Thyroid gland (tissue), 4 donors: ENCODE results near the gene ACER1. TPM values are rescaled to one million over a fixed set of nuclear protein-coding genes. Genes with fewer than 3 reads are reported as not detected.

Experiments used
- DNase-seq, 2 donors: peaks; one replicate each; pipeline ENCODE4 v3.0.0-alpha.2; 2019
- H3K27ac ChIP-seq, 3 donors: fragments of 200-600 bp; sonication (generic); 1 replicate in 2 of 3; 2 replicates in 1 of 3; pipeline ENCODE4 v1.5.1; 2016 to 2019; ENCODE audit warnings: mild to moderate bottlenecking in 1 of 3, moderate library complexity in 1 of 3
- H3K27me3 ChIP-seq: fragments of 200-600 bp; sonication (generic); one replicate; pipeline ENCODE4 v1.5.1; 2019
- H3K36me3 ChIP-seq, 2 donors: fragments of 200-600 bp; sonication (generic); one replicate each; pipeline ENCODE4 v1.5.1; 2016 to 2019
- H3K4me1 ChIP-seq, 2 donors: fragments of 200-600 bp; sonication (generic); one replicate each; pipeline ENCODE4 v1.5.1; 2017 to 2019
- H3K4me3 ChIP-seq, 3 donors: fragments of 200-600 bp; sonication (generic); replicated peaks in 1 of 3; 1 replicate in 2 of 3; 2 replicates in 1 of 3; pipeline ENCODE4 v1.5.1; 2016; ENCODE audit warnings: mild to moderate bottlenecking in 1 of 3
- H3K9me3 ChIP-seq: fragments of 200-600 bp; sonication (generic); one replicate; pipeline ENCODE4 v1.5.1; 2017
- POLR2A ChIP-seq, 2 donors: fragments of 450-650 bp; IDR thresholded peaks; one replicate each; pipeline ENCODE4 v1.6.1; 2017; ENCODE audit warnings: antibody characterized with exemption in 2 of 2, mild to moderate bottlenecking in 2 of 2, moderate library complexity in 1 of 2
- WGBS, 2 donors: methylation state at CpG; one replicate each; pipeline ENCODE4 v1.1.5; 2017; 5-methylcytosine and 5-hydroxymethylcytosine counted together
- intact Hi-C: fragments of 100-400 bp; cut with DNase I; formaldehyde crosslinking; loops from one replicate; pipeline ENCODE4 v1.15.1; 2023
- total RNA-seq, 4 donors: library from RNA; depleted of rRNA; stranded (reverse); fragments of >200 nt; gene quantifications; one replicate each; pipeline ENCODE4 v1.2.3, GENCODE V29; 2016
- TF ChIP-seq, protein P1 (sequence below), 6 experiments: fragments of 200-600 bp in 3 of 6; fragments of 450-650 bp in 3 of 6; sonication (generic) in 3 of 6; IDR thresholded peaks; one replicate each; pipeline ENCODE4 v1.5.1; 2016 to 2019; ENCODE audit warnings: antibody characterized with exemption in 6 of 6, mild to moderate bottlenecking in 2 of 6, inconsistent platforms in 1 of 6, moderate library complexity in 1 of 6

Gene ACER1
- total RNA-seq, 4 donors from 2014 or later = 0.67 TPM; not detected in 3

DNA sequence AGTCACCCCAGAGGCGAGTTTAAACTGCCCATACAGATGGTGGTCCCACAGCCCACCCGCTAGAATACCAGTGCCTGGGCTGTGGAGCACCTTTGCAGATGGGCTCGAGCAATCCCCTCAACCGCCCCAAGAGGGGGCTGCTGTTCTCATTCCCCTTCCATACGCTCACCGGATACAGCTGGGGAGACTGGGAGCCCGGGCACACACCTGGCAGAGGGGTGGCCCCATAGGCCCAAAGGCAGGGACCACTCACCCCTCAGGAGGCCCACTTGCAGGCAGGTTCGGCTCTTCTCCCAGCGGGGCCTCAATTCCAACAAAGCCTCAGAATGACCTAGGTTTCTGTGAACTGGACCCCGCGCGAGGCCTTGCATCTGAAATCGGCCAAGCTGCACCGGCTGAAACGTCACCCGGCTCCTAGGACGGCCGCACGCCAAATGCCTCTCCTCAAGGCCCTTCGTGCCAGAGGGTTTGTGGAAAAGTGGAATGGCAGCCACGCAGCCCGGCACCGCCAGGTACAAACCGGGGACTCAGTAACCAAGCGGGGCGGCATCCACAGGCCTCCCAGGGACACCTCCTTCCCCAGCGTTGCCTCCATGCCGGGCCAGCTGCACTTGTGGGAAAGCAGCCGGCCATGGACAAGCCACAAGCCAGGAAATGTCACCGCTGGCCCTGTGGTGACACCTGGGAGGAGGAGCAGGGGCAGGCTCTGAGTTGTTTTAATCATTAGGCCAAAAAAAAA lies 72.3 kb downstream of the ACER1 start:
- WGBS, 2 donors = 88 to 92% methylated on average over 22 to 26 of the region's 30 CpGs
- H3K27ac ChIP-seq = no peak overlapping the region
- peaks cover 6 to 21% of the 10 kb centered on the region in 2 donors for H3K4me1 ChIP-seq
- H3K27me3 ChIP-seq = no peaks in the 10 kb centered on the region
- peak in 1 of 2 donors; percentile 23 for DNase-seq
- no peak for TF ChIP-seq POLR2A (IDR thresholded peaks at IDR 0.05)
- TF ChIP-seq, protein P1, sequence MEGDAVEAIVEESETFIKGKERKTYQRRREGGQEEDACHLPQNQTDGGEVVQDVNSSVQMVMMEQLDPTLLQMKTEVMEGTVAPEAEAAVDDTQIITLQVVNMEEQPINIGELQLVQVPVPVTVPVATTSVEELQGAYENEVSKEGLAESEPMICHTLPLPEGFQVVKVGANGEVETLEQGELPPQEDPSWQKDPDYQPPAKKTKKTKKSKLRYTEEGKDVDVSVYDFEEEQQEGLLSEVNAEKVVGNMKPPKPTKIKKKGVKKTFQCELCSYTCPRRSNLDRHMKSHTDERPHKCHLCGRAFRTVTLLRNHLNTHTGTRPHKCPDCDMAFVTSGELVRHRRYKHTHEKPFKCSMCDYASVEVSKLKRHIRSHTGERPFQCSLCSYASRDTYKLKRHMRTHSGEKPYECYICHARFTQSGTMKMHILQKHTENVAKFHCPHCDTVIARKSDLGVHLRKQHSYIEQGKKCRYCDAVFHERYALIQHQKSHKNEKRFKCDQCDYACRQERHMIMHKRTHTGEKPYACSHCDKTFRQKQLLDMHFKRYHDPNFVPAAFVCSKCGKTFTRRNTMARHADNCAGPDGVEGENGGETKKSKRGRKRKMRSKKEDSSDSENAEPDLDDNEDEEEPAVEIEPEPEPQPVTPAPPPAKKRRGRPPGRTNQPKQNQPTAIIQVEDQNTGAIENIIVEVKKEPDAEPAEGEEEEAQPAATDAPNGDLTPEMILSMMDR (IDR thresholded peaks at IDR 0.05) = peak in 1 of 6 experiments; percentile 47
- H3K36me3 ChIP-seq = peaks cover 10 to 11% of the 10 kb centered on the region in 2 donors
- no peaks in the 10 kb centered on the region for H3K9me3 ChIP-seq
- intact Hi-C loops = no loop called here
- H3K4me3 ChIP-seq = no peak overlapping the region

- H3K27me3 ChIP-seq = no peaks in the 10 kb centered on the region
- DNase-seq = no peak
- intact Hi-C loops = no loop called here
- peak overlapping the region in 1 of 3 donors; percentile 20 for H3K27ac ChIP-seq
- H3K9me3 ChIP-seq = no peaks in the 10 kb centered on the region
- TF ChIP-seq, protein P1 (IDR thresholded peaks at IDR 0.05) = no peak
- no peak for TF ChIP-seq POLR2A (IDR thresholded peaks at IDR 0.05)
- H3K4me1 ChIP-seq = peaks cover 6 to 21% of the 10 kb centered on the region in 2 donors
- no peak overlapping the region for H3K4me3 ChIP-seq
- peaks cover 10 to 11% of the 10 kb centered on the region in 2 donors for H3K36me3 ChIP-seq
- 95 to 100% methylated on average over 4 to 9 of the region's 9 CpGs for WGBS, 2 donors
Measured at GRCh38 chr19:6260376-6260775, 73.0 kb downstream of the ACER1 start.

DNA sequence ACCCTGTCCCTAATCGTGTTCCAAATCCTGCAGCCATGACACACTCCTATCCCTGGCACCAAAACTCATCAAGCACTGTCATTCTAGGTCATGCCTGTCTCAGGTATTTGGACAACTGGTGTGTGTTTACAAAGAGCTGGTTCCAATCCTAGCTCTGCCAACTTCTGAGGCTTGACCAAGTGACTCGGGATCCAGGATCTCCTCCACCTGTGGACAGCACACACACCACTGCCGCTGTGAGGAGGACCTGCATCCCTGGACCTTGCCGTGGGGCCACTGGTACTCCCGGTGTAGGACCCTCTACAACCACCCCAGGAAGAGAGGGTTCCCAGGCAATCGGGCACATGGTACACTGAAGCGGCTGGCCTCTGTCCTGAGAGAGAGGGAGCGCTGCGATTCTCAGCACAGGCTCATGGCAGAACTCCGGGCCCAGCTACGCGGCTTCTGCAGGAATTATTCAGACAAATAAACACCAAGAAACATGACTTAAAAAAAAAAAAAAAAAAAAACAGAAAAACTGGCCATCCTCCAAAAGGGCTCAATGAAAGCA lies 74.0 kb downstream of the ACER1 start:
- peaks cover 10 to 11% of the 10 kb centered on the region in 2 donors for H3K36me3 ChIP-seq
- H3K4me3 ChIP-seq = no peak overlapping the region
- H3K27ac ChIP-seq = peak overlapping the region in 1 of 3 donors; percentile 20

GRCh38 chr19:6258812-6259311 lies 74.5 kb downstream of the ACER1 start:
- 93 to 96% methylated on average over 15 of the region's 15 CpGs for WGBS, 2 donors
- H3K36me3 ChIP-seq = peaks cover 10 to 11% of the 10 kb centered on the region in 2 donors
- DNase-seq = no peak
- H3K9me3 ChIP-seq = no peaks in the 10 kb centered on the region
- peaks cover 16 to 30% of the 10 kb centered on the region in 2 donors for H3K4me1 ChIP-seq
- no peaks in the 10 kb centered on the region for H3K27me3 ChIP-seq
- TF ChIP-seq POLR2A (IDR thresholded peaks at IDR 0.05) = no peak
- TF ChIP-seq, protein P1 (IDR thresholded peaks at IDR 0.05) = no peak
- intact Hi-C loops = no loop called here
- no peak overlapping the region for H3K27ac ChIP-seq
- H3K4me3 ChIP-seq = no peak overlapping the region

More for the DNA sequence above, 74.0 kb downstream of the ACER1 start:
- whole genome bisulfite sequencing, 2 donors = 59 to 68% methylated on average over 12 of the region's 12 CpGs
- DNase-seq = peak; percentile 43 to 66
- intact Hi-C loops = no loop called here
- Histone ChIP-seq H3K9me3 (no peaks in the 10 kb centered on the region), H3K4me1 (peaks cover 12 to 25% of the 10 kb centered on the region in 2 donors), H3K27me3 (no peaks in the 10 kb centered on the region)
- no peak for TF ChIP-seq POLR2A (IDR thresholded peaks at IDR 0.05)

Other genes starting within 250 kb of the ACER1 start
- gene RFX2, start 223.1 kb downstream of the ACER1 start, total RNA-seq = 10 to 100 TPM in 1 of 4 donors, 1 to 10 TPM in 3; 4.1 to 10.6 (median 7.7) TPM
- gene ACSBG2, start 197.9 kb downstream of the ACER1 start, total RNA-seq = 1 to 10 TPM in 1 of 4 donors, under 1 TPM in 1, not detected in 2; 0.22 to 2.4 TPM
- 10 to 100 TPM; 19.2 to 35.0 (median 26.7) TPM for gene MLLT1, start 53.6 kb downstream of the ACER1 start, total RNA-seq
- 100 to 1,000 TPM in 1 of 4 donors, 10 to 100 TPM in 3; 44.6 to 108 (median 63.1) TPM for gene CLPP, start 27.9 kb upstream of the ACER1 start, total RNA-seq
- gene ALKBH7, start 39.2 kb upstream of the ACER1 start, total RNA-seq = 100 to 1,000 TPM in 2 of 4 donors, 10 to 100 TPM in 2; 71.8 to 146 (median 91.4) TPM
- gene PSPN, start 42.3 kb upstream of the ACER1 start, total RNA-seq = 1 to 10 TPM; 1.1 to 6.7 (median 2.6) TPM
- gene GTF2F1, start 59.6 kb upstream of the ACER1 start, total RNA-seq = 10 to 100 TPM; 50.8 to 57.0 (median 51.4) TPM
- gene KHSRP, start 91.2 kb upstream of the ACER1 start, total RNA-seq = 100 to 1,000 TPM in 3 of 4 donors, 10 to 100 TPM in 1; 92.9 to 141 (median 118) TPM
- gene SLC25A41, start 100.2 kb upstream of the ACER1 start, total RNA-seq = under 1 TPM in 1 of 4 donors, not detected in 3; 0.33 TPM
- 100 to 1,000 TPM in 3 of 4 donors, 10 to 100 TPM in 1; 75.2 to 214 (median 152) TPM for gene SLC25A23, start 126.2 kb upstream of the ACER1 start, total RNA-seq
- 10 to 100 TPM; 21.0 to 65.2 (median 45.3) TPM for gene CRB3, start 130.7 kb upstream of the ACER1 start, total RNA-seq
- gene DENND1C, start 148.2 kb upstream of the ACER1 start, total RNA-seq = 1 to 10 TPM in 3 of 4 donors, not detected in 1; 1.3 to 2.1 (median 1.8) TPM
- under 1 TPM in 3 of 4 donors, not detected in 1; 0.22 to 0.67 (median 0.59) TPM for gene TUBB4A, start 168.7 kb upstream of the ACER1 start, total RNA-seq
- under 1 TPM in 2 of 4 donors, not detected in 2; 0.45 to 0.54 TPM for gene TNFSF9, start 197.4 kb upstream of the ACER1 start, total RNA-seq